ENCODE results near the gene XAB2.
A peak's percentile ranks its signal among the peaks of the same experiment; 100 is the strongest.

The XAB2 gene

DNA sequence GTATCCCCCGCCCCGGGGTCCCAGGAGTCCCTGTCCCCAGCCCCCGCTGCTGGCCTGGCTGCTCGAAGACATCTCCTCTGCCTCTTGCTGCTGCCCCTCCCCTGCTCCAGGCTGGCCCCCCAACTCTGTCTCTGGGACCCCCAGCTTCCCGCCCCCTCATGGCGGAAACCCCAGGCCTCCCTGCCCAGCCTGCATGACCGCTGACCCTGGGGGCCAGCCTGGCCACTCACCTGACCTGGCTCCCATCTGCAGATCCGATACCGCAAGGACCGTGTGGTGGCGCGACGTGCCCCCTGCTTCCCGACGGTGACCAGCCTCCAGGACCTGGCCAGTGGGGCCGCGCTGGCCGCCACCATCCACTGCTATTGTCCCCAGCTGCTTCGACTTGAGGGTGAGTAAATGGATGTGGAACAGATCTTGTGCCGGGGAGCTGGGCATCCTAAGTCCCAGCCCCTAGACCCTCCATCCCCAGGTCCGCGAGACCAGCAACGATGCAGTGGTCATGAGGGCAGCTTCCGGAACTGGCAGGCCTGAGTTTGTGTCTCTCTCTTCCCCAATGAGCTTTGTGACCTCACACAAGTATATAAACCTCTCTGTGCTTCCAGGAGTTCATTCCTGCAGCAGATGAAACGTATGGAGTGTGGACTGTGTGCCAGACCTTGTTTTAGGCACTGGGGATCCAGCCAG lies 21.3 kb downstream of the XAB2 start:
- no peak for DNase-seq (ENCODE audit: low read depth)

DNA sequence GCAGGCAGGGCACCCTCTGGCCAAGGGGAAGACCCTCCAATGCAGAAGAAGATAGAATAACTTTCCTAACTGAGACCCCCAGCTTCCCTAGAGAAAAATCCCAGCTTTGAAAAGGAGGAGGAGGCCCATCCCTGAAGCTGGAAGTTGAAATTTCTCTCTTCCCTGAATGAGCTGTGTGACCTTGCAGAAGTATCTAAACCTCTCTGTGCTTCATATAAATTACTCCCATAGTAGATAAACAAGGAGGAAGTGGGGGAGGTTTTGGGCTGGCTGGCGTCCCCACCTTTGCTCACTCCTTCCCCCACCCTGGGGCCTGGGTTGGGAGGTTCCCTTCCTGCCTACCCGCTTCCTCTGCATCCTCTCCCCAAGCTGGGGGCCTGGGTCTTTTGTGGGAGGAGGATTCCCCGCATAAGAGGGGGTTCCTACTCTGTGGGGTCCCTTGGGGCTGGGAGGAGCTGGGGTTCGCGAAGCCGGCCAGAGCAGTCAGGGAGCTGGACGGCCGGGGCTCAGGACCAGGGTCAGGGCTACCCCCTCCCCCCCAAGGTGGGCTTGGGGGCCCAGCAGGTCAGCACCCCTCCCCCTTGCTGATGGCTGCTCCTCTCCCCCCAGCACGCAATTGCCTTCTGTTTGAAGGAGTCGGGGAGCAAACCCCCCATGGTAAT lies 22.0 kb downstream of the XAB2 start:
- no peak for DNase-seq (ENCODE audit: low read depth)
- TF ChIP-seq, protein P1, sequence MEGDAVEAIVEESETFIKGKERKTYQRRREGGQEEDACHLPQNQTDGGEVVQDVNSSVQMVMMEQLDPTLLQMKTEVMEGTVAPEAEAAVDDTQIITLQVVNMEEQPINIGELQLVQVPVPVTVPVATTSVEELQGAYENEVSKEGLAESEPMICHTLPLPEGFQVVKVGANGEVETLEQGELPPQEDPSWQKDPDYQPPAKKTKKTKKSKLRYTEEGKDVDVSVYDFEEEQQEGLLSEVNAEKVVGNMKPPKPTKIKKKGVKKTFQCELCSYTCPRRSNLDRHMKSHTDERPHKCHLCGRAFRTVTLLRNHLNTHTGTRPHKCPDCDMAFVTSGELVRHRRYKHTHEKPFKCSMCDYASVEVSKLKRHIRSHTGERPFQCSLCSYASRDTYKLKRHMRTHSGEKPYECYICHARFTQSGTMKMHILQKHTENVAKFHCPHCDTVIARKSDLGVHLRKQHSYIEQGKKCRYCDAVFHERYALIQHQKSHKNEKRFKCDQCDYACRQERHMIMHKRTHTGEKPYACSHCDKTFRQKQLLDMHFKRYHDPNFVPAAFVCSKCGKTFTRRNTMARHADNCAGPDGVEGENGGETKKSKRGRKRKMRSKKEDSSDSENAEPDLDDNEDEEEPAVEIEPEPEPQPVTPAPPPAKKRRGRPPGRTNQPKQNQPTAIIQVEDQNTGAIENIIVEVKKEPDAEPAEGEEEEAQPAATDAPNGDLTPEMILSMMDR (IDR thresholded peaks at IDR 0.05; ENCODE audit: low read length, missing control alignments) = no peak
- no peak overlapping the region for H3K4me3 ChIP-seq (replicated peaks; ENCODE audit: low read depth, low read length)

More for the DNA sequence above, 21.3 kb downstream of the XAB2 start:
- TF ChIP-seq, protein P1 (IDR thresholded peaks at IDR 0.05; ENCODE audit: low read length, missing control alignments) = no peak
- H3K4me3 ChIP-seq (replicated peaks; ENCODE audit: low read depth, low read length) = no peak overlapping the region

DNA sequence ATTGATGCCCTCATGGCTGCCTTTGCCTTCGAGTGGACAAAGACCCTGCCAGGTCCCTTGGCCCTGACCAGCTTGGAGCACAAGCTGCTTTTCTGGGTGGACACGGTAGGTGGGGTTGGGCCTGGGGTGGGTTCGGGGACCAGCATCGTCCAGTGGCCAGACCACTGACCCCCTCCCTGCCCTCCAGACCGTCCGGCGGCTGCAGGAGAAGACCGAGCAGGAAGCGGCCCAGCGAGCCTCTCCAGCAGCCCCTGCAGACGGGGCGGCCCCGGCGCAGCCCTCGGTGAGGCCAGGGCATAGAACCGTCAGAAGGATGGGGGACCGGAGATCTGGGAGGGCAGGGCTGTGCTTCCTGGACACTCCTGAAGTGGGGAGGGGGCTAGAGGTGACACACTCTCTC lies 23.1 kb downstream of the XAB2 start:
- no peak overlapping the region for H3K4me3 ChIP-seq (replicated peaks; ENCODE audit: low read depth, low read length)
- TF ChIP-seq, protein P1 (IDR thresholded peaks at IDR 0.05; ENCODE audit: low read length, missing control alignments) = no peak
- no peak for DNase-seq (ENCODE audit: low read depth)

DNA sequence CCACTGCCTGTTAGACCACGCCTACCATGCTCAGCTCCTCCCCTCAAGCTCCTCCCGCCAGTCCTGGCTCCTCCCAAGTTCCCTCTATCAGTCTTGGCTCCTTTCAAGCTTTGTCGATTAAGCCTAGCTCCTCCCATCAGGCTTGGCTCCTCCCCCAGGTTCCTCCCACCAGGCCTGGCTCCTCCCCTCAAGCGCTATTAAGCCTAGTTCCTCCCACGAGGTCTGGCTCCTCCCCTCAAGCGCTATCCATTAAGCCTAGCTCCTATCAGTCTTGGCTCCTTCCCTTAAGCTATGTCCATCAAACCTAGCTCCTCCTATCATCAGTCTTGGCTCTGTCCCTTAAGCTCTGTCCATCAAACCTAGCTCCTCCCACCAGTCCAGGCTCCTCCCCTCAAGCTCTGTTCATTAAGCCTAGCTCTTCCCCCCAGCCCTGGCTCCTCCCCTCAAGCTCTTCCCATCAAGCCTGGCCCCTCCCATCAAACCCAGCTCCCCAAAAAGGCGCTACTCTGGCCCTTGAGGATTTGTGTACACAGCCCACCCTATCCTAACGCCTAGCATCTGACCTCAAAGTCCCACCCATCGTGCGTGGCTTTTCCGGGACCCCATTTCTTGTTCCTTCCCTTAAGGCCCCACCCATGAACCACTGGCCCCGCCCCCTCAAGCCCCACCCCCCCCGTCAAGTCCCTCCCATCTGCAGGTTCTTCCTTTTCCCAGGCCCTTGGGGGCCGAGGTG lies 23.7 kb downstream of the XAB2 start:
- H3K4me3 ChIP-seq (replicated peaks; ENCODE audit: low read depth, low read length) = no peak overlapping the region
- TF ChIP-seq, protein P1 (IDR thresholded peaks at IDR 0.05; ENCODE audit: low read length, missing control alignments) = no peak
- DNase-seq (ENCODE audit: low read depth) = peak; percentile 31

DNA sequence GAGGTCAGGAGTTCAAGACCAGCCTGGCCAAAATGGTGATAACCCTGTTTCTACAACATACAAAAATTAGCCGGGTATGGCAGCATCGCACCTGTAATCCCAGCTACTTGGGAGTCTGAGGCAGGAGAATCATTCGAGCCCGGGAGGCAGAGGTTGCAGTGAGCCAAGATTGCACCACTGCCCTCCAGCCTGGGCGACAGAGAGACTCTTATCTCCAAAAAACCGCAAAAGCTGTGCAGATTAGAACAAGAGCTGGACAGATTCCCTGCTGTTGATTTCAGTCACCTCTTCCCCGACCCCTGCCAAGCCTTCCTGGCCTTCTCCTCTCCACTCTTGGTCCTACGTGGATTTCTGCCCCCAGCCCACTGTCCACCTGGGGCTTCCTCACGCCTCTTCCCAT lies 25.4 kb downstream of the XAB2 start:
- DNase-seq (ENCODE audit: low read depth) = no peak
- TF ChIP-seq, protein P1 (IDR thresholded peaks at IDR 0.05; ENCODE audit: low read length, missing control alignments) = no peak
- H3K4me3 ChIP-seq (replicated peaks; ENCODE audit: low read depth, low read length) = no peak overlapping the region

DNA sequence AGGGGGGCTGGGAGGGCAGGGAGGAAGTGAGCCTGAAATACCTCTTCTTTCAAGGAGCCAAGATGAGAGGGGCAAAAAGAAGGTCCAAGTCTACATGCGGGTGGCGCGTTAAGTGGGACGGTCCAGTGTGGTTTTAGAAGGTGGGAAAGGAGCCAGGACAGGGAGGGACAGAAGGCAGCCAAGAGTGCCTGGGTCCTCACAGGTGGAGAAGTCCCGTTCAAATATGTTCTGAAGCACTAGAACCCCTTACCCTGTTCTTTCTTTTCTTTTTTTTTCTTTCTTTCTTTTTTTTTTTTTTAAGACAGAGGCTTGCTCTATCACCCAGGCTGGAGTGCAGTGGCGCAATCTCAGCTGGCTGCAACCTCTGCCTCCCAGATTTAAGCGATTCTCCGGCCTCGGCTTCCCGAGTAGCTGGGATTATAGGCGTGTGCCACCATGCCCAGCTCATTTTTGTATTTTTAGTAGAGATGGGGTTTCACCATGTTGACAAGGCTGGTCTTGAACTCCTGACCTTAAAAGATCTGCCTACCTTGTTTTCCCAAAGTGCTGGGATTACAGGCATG lies 26.3 kb downstream of the XAB2 start:
- TF ChIP-seq, protein P1 (IDR thresholded peaks at IDR 0.05; ENCODE audit: low read length, missing control alignments) = no peak
- H3K4me3 ChIP-seq (replicated peaks; ENCODE audit: low read depth, low read length) = no peak overlapping the region
- peak; percentile 31 for DNase-seq (ENCODE audit: low read depth)

All from fibroblast of pulmonary artery (primary cell).